HG03432 (cell line): ENCODE measurements around the gene MCOLN2.
"Not testable (repeated sequence)": the region's sequence is repeated elsewhere in the genome, so short reads cannot be mapped to it uniquely, and the experiment has no call there.

Experiments
- ATAC-seq: cut with Tn5 transposase; IDR thresholded peaks from one replicate; pipeline ENCODE4 v1.9.1; 2021; ENCODE audit warnings: mild to moderate bottlenecking, moderate library complexity; ENCODE audit not compliant: unreplicated experiment

The MCOLN2 gene

DNA sequence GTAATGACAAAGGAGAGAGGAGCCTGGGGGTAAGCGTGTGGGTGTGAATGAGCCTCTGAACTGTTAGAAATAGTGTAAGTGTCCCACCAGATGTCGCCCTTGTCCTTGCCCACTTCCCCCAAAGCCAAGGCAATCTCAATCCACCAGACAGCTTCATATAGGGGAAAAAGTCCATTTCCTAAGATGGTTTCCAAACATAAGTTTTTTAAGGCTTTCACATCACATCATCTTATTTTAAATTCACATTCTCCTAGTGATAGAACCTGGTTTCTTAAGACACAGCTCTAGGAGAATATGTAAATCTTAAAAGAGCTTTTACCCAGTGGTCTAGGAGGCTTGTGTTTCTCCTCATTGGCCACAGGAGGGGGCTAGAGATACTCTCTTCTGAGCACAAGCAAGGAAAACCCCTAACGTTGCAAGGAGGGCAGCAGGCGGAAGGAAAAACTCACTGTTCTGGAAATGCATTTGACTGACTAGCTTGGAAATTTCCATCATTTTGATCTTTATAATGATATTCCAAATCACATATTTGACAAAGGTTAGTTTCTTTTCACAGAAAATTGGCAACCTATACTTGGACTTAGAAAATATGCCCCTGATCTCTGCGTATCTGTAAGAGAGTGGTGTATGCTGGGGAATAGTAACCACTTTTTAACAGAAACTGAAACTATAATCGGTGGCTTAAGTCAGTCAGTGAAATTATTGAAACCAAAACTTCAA lies 52.0 kb downstream of the MCOLN2 start:
- peak; percentile 89 for ATAC-seq

DNA sequence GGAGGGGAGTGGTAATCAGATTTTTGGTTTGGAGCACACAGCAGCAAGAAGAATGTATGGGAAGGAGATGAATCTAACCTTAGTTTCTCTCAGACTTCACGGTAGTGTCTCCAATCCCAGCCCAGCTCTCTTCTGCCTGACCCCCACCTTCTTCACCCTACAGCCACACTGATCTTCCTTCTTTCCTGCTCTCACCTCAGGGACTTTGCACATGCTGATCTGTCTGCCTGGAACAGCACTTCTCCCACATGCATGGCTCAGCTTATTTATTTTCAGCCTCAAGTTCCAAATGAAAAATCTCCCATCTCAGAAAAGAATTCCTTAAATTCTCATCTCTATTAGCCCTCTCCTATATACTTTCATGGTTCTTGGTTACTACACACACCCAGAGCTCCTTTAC lies 55.1 kb downstream of the MCOLN2 start:
- ATAC-seq, result no peak

DNA sequence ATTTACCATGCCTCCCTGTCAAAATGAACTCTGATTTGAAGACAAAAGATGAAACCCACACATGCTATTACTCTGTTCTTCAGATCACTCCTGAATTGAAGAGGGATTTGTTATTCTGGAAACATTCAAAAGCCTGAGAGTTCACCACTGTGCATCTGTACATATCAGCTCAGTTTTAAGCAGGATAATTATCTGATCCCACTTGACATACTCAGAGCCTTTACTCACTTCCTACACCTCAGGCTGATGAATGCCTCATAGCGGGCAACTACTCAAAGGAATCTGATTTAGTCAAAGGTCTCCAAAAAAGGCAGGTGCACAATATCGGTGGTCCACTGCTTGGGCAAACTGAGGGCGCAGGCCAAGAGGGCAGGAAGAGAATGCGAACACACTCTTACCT lies 56.4 kb downstream of the MCOLN2 start:
- no peak for ATAC-seq

- ATAC-seq, result no peak
Observed at GRCh38 chr1:84939761-84940160, 57.2 kb downstream of the MCOLN2 start.

DNA sequence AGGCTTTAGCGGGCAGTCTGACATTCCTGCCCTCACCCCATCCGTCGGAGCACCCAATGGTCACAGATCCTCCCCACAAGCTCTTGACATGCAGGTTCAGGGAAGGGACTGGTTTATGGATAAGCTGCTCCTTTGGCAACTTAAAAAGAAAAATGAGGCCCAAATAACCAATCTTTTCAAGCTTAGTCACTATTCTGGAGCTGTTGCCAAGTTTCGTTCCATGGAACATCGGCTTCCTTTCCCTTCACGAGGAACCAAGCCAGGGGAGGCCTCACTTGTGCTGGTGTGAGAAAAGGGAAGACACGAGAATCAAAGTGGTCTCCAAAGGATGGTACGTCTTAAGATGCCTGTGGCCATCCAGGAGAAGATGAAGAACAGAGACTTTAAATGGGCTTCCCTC lies 57.8 kb downstream of the MCOLN2 start:
- no peak for ATAC-seq

DNA sequence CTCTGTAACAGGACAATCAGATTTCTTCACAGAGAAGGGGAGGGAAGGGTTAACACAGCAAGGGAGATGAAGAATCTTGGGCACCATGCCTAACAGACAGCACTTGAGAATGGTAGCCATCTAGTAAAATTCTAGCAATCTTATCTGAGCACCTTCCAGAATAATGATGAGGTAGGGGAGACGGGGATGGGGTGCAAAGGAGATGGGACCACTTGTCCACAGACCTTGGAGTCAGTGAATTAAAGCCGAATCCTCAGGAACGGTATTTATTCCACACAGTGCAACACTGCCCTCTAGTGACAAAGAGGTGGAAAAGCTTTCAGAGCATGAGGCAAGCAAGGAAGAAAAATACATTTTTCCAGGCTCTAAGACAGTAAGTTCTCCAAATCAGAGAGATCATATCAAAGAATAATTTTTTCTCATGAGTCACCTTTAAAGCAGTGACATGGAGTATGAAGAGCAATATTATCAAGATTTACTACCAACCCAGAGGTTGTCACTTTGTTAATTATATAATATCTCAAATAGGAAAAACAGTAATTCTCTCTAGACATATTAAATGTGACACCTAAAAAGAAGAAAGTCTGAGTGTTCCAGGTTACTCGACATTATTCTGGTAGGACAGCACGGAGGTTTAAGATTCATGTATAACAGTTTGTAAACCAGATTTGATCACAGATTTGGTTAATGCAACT lies 60.6 kb downstream of the MCOLN2 start:
- peak; percentile 70 for ATAC-seq

- ATAC-seq, result no peak
Observed at GRCh38 chr1:84933011-84933611, 63.8 kb downstream of the MCOLN2 start.

- no peak for ATAC-seq
Observed at GRCh38 chr1:84930831-84931230, 66.1 kb downstream of the MCOLN2 start.

- ATAC-seq, result no peak
Observed at GRCh38 chr1:84930329-84930728, 66.6 kb downstream of the MCOLN2 start.

GRCh38 chr1:84929581-84929980 lies 67.3 kb downstream of the MCOLN2 start:
- ATAC-seq, result no peak

DNA sequence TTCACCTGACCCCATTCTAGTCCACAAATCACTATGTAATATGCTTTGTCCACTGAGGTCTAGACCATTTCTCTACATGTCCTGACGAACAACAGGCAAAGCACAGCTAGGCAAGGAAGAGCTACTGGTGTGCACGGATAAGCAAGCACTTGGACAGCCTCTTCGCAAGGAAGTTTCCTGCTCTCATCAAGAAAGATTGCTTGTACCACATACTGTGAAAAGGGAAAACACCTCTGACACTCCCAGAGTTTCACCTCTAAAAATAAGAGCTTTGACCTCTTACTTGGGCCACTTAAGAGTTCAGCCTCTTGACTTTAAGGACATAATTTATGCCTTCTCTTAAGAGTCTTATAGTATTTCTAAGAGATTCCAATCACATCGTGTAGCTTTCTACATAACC lies 67.9 kb downstream of the MCOLN2 start:
- ATAC-seq, result no peak

DNA sequence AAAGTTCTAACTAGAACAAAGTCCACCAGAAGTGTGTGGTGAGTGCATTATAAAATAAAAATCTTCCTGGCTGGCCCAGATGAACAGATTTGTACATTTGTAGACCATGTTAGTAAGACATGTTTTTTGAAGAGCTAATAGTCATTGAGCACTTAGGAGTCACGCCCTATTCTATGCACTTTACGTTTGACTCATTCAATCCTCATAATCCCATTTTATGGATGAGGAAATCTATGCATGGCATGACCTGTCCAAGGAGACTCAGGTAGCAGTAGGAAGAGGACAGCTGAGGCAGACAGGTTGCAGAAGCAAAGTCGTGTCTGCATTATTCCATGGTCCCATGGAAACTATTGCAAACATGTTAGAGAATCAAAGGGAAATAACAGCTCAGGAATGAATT lies 73.6 kb downstream of the MCOLN2 start:
- no peak for ATAC-seq

DNA sequence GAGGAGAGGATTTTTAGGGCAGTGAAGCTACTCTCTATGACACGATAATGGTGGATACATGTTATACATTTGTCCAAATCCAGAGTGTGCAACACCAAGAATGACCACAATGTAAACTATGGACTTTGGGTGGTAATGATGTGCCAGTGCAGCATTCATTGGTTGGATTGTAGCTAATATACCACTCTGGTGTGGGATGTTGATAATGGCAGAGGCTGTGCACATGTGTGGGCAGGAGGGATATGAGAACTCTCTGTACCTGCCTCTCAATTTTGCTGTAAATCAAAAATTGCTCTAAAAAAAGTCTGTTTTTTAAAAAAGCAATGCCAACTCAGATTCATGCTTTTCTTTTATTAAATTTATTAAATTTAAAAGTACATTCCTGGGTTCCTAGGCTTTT lies 76.8 kb downstream of the MCOLN2 start:
- no peak for ATAC-seq

DNA sequence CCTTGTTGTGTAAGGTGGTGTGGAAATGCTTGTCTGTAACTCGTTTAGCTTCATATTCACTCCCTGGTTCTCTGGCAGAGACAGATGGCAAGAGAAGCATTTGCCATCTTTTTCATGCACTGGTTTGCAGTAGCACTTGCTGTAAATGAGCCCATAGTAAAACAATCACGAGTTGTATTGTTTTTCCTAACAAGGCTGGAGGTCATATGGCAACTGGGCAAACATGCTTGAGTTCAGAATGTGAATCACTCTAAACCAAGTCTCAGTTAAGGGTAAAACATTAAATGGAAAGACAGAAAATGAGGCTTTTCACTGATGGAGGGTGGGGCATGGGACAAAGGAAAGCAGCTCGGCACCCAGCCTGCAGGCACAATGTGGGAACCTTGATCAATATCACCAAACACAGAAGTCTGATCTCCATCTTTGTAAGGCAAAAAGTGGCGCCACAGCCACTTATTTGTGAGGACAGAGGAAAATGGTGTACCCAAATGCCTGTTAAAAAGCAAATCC lies 77.4 kb downstream of the MCOLN2 start:
- no peak for ATAC-seq

- ATAC-seq, result no peak
Observed at GRCh38 chr1:84918726-84919336, 78.1 kb downstream of the MCOLN2 start.

DNA sequence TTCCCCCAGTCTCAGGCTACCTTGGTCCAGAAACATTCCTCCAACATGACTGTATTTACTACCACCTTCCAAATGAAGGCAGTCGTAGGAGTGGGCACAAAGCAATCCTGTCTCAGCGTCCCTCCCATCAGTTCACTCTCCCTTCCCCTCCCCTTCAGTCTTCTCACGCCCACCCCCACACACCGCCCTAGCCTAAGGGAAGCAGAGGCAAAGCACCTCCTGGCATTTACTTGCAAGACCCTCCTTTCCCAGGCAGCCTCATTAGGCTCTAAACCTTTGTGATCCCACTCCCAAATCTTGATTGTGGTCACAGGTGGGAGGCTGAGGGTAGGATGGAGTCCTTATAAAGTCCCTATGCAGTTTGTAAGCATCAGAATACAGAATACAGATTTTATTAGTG lies 80.0 kb downstream of the MCOLN2 start:
- no peak for ATAC-seq

- ATAC-seq, result no peak
Observed at GRCh38 chr1:84913555-84913892, 83.4 kb downstream of the MCOLN2 start.

DNA sequence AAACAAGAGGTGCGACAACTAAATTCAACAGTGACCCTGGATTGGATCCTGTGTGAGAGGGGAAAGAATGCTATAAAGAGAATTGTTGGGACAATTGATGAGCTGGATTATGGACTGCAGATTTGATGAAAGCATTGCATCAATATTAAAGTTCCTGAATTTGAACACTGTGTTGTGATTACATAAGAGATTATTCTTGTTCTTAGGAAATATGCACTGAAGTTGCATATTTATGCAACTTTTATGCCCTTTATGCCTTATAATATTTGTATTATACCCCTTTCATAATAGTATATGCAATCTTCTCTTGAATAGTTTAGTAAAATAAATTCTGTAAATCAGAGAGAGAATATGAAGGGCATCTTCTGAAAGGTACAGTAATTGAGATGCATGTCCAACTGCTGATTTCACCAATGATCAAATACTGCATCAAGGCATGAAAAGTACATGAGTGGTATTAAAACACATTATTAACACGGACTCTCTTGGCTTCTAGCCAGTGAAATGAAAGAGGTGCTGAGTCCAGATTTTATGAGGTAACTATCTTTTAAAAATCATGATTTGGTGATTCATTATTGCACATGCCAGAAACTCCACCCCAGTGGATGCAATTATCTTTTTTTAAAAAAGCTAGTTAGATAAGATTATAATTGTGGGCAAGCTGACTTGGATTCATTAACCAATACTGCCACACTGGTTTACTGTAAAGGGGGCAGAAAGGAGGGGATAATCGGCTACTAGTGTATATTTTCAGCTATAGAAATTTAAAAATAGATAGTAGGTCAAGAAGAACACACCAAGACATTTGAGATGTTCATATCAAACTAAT lies 84.0 kb downstream of the MCOLN2 start:
- no peak for ATAC-seq

- ATAC-seq, result not testable (repeated sequence)
Observed at GRCh38 chr1:84908746-84909464, 88.0 kb downstream of the MCOLN2 start.
